ENCODE data around the gene UTS2R. TPM values are rescaled to one million over a fixed set of nuclear protein-coding genes. Genes with fewer than 3 reads are reported as not detected.

UTS2R gene
- total and polyA plus RNA-seq, 3 experiments from 2014 or later = not detected

DNA sequence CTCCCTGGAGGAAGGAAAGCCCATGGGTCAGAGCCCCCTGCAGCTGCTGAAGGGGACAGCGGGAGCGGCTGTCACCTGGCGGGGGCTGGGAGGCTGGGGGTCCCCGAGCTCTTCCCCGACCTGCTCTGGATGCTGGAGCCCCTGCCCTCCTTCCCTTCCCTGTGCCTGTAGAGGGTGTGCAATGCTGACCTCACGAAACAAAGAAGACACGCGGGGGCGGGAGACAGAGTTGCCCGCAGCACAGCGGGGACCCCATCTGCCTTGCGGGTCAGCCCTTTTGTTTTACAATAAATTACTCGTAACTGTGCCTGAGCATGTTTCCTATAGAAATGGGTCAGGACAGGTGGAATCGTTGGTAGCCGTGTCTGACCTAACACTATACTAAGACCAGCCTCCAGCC lies 44.3 kb upstream of the UTS2R start:
- peaks cover 0 to 7% (median 1%) of the 10 kb centered on the region in 3 donors for H3K4me1 Mint-ChIP-seq
- H3K9me3 Mint-ChIP-seq = no peaks in the 10 kb centered on the region
- H3K27ac ChIP-seq (ENCODE audit: low read depth, low read length) = no peak overlapping the region
- no peak for DNase-seq
- H3K27ac Mint-ChIP-seq = no peak overlapping the region
- ChIA-PET POLR2A (no interaction called here), CTCF (no interaction called here)
- no peak overlapping the region for H3K4me3 ChIP-seq (ENCODE audit: low read length)
- H3K36me3 ChIP-seq (ENCODE audit: insufficient read depth, low read length) = no peaks in the 10 kb centered on the region
- H3K4me3 Mint-ChIP-seq = no peak overlapping the region
- peaks cover 1% of the 10 kb centered on the region for H3K4me1 ChIP-seq (ENCODE audit: insufficient read depth, low read length)
- no peaks in the 10 kb centered on the region for H3K9me3 ChIP-seq (ENCODE audit: low read length)
- no peaks in the 10 kb centered on the region for H3K36me3 Mint-ChIP-seq
- peaks cover 0 to 4% of the 10 kb centered on the region in 2 donors for H3K27me3 Mint-ChIP-seq
- no peaks in the 10 kb centered on the region for H3K27me3 ChIP-seq (ENCODE audit: insufficient read depth, low read length, poor library complexity, severe bottlenecking)

GRCh38 chr17:82327757-82328140 lies 43.8 kb upstream of the UTS2R start:
- H3K27me3 ChIP-seq (ENCODE audit: insufficient read depth, low read length, poor library complexity, severe bottlenecking) = no peaks in the 10 kb centered on the region
- H3K36me3 ChIP-seq (ENCODE audit: insufficient read depth, low read length) = no peaks in the 10 kb centered on the region
- ChIA-PET CTCF (no interaction called here), POLR2A (no interaction called here)
- H3K4me3 ChIP-seq (ENCODE audit: low read length) = no peak overlapping the region
- DNase-seq = no peak
- H3K27me3 Mint-ChIP-seq = peaks cover 1 to 6% of the 10 kb centered on the region in 2 donors
- H3K36me3 Mint-ChIP-seq = no peaks in the 10 kb centered on the region
- H3K4me1 Mint-ChIP-seq = peaks cover 2 to 11% (median 2%) of the 10 kb centered on the region in 3 donors
- H3K9me3 Mint-ChIP-seq = no peaks in the 10 kb centered on the region
- H3K27ac ChIP-seq (ENCODE audit: low read depth, low read length) = no peak overlapping the region
- H3K9me3 ChIP-seq (ENCODE audit: low read length) = no peaks in the 10 kb centered on the region
- no peak overlapping the region for H3K4me3 Mint-ChIP-seq
- H3K4me1 ChIP-seq (ENCODE audit: insufficient read depth, low read length) = peaks cover 6% of the 10 kb centered on the region
- H3K27ac Mint-ChIP-seq = no peak overlapping the region

DNA sequence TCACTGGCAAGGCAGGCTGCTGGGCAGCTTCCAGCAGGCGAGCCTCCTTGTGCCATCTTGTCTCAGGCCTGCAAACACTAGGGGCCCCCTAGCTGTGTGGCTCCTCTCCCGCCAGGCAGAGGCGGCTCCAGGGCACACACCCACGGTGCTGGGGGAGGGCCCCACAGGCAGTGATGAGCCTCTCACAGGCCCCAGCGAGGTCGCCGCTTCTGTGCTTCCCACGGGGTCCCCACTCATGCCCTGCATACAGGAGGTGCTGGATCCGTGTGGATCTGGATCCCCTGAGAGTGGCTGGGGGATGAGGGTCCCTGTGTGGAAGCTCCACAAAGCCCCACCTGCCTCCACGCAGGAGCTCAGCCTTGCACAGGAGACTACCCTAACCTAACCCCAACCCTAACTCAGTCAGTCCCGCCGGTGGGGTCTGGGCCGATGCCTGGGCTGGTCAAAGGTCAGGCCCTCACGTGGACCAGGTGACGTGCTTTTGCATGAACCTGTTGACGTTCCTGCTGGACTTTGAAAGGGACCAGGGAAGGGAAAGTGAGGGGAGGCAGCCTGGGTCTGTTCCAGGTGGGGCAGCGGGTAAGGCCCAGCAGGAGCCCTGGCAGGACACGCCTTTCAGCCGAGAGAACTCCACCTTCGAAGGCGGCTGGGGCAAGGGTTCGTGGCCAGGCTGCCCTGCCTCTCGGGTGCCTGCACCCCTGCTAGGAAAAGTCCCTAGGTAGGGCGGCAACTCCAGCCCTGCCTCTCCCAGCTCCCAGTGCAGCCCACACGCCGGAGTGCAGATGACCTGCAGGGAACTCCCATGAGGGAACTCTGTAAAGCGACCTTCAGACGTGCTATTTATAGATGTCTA lies 43.2 kb upstream of the UTS2R start:
- Mint-ChIP-seq H3K4me1 (peaks cover 5 to 15% (median 5%) of the 10 kb centered on the region in 3 donors), H3K27ac (peak overlapping the region in 1 of 8 donors; percentile 60), H3K27me3 (peaks cover 5 to 9% of the 10 kb centered on the region in 2 donors), H3K9me3 (no peaks in the 10 kb centered on the region), H3K36me3 (no peaks in the 10 kb centered on the region), H3K4me3 (no peak overlapping the region)
- Histone ChIP-seq H3K27me3 (ENCODE audit: insufficient read depth, low read length, poor library complexity, severe bottlenecking) (no peaks in the 10 kb centered on the region), H3K36me3 (ENCODE audit: insufficient read depth, low read length) (no peaks in the 10 kb centered on the region), H3K9me3 (ENCODE audit: low read length) (no peaks in the 10 kb centered on the region), H3K4me3 (ENCODE audit: low read length) (no peak overlapping the region), H3K4me1 (ENCODE audit: insufficient read depth, low read length) (peaks cover 9% of the 10 kb centered on the region), H3K27ac (ENCODE audit: low read depth, low read length) (no peak overlapping the region)
- POLR2A ChIA-PET = no interaction called here
- CTCF ChIA-PET = no interaction called here
- peak in 1 of 5 donors; percentile 43 for DNase-seq

DNA sequence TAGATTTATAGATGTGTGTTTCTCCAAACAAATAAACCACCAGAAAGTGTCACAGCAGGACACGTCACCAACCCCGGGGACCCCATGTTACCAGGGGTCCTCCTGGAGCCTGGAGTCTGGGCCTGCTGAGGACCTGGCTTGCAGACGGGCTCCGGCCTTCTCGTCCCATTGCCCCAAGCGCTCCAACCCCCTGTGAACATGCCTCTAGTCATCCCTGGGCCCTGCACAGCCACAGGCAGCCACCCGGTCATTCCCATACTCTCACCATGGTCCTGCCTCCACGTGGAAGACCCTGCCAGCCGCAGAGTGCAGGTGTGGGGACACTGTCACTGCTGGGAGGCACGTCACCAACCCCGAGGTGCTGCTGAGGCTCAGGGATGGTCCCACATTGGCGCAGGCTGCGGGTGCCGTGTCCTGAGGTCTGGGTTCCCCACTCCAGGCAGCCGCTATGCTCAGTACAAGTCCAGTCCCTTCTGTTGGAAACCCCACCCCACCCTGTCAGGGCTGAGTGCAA lies 42.5 kb upstream of the UTS2R start:
- H3K4me3 ChIP-seq (ENCODE audit: low read length) = no peak overlapping the region
- Mint-ChIP-seq H3K36me3 (no peaks in the 10 kb centered on the region), H3K4me1 (peaks cover 5 to 15% (median 5%) of the 10 kb centered on the region in 3 donors), H3K9me3 (no peaks in the 10 kb centered on the region), H3K4me3 (no peak overlapping the region), H3K27ac (no peak overlapping the region), H3K27me3 (peaks cover 5 to 6% of the 10 kb centered on the region in 2 donors)
- DNase-seq = no peak
- CTCF ChIA-PET = no interaction called here
- POLR2A ChIA-PET = no interaction called here
- H3K36me3 ChIP-seq (ENCODE audit: insufficient read depth, low read length) = no peaks in the 10 kb centered on the region
- H3K4me1 ChIP-seq (ENCODE audit: insufficient read depth, low read length) = peaks cover 10% of the 10 kb centered on the region
- H3K27me3 ChIP-seq (ENCODE audit: insufficient read depth, low read length, poor library complexity, severe bottlenecking) = no peaks in the 10 kb centered on the region
- no peak overlapping the region for H3K27ac ChIP-seq (ENCODE audit: low read depth, low read length)
- no peaks in the 10 kb centered on the region for H3K9me3 ChIP-seq (ENCODE audit: low read length)

- POLR2A ChIA-PET = no interaction called here
- CTCF ChIA-PET = interaction anchor here (1.7 kb wide), 1 partner anchor 30 kb away, joined by 5 read pairs; no protein-coding TSS in a partner anchor
- H3K27ac ChIP-seq (ENCODE audit: low read depth, low read length) = no peak overlapping the region
Measured at GRCh38 chr17:82329683-82330321, 41.8 kb upstream of the UTS2R start.

DNA sequence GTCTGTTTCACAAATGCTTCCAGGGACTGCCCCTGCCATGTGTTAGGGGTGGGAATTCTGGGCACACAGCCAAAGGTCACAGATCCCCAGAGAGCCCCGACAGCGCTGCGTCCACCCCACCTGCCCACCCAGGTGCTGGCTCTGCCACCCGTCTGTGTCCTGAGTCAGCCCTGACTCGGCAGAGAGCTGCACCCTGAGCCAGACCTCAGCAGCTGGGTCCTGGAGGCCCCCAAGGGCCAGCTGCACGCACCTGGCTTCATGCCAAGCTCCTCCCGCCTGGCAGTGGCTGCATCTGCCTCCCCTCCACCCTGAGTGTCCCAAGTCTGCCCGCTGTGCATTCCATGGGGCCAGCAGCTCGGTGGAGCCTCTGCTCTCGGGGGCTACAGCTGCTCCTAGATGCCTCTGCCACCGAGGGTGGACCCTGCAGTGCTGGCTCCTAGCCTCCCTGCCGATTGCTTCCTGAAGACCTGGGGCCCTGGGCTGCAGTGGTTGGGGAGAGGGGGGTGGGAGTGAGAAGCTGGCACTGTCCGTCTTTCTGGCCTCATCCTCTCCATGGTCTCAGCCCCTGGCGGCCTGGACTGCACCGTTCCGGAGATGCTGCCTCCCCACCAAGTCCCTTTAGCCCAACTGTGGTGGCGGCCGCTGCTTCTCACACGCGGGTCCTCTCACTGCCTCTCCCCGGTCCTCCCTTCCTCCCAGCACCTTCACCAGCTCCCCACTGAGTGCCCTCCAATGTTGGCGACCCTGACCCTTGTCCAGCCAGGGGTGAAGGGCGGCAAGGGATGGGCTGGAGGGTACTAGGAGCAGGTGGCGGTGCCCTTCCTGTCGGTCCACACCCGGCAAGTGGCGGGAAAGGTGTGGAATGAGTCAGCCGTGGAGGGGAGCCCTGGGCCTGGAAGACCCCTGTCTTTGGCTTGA lies 41.0 kb upstream of the UTS2R start:
- H3K27me3 Mint-ChIP-seq = peaks cover 8% of the 10 kb centered on the region in 2 donors
- Histone ChIP-seq H3K4me3 (ENCODE audit: low read length) (no peak overlapping the region), H3K36me3 (ENCODE audit: insufficient read depth, low read length) (no peaks in the 10 kb centered on the region), H3K27me3 (ENCODE audit: insufficient read depth, low read length, poor library complexity, severe bottlenecking) (no peaks in the 10 kb centered on the region), H3K4me1 (ENCODE audit: insufficient read depth, low read length) (peaks cover 25% of the 10 kb centered on the region), H3K27ac (ENCODE audit: low read depth, low read length) (no peak overlapping the region), H3K9me3 (ENCODE audit: low read length) (no peaks in the 10 kb centered on the region)
- ChIA-PET CTCF (interaction anchor here (1.7 kb wide), 1 partner anchor 31 kb away, joined by 5 read pairs; no protein-coding TSS in a partner anchor), POLR2A (no interaction called here)
- no peaks in the 10 kb centered on the region for H3K9me3 Mint-ChIP-seq
- no peak for DNase-seq
- peak overlapping the region in 1 of 7 donors; percentile 82 for H3K4me3 Mint-ChIP-seq
- peaks cover 11 to 24% (median 18%) of the 10 kb centered on the region in 3 donors for H3K4me1 Mint-ChIP-seq
- peaks cover 0 to 2% (median 0%) of the 10 kb centered on the region in 3 donors for H3K36me3 Mint-ChIP-seq
- no peak overlapping the region for H3K27ac Mint-ChIP-seq

More at GRCh38 chr17:82329683-82330321, 41.8 kb upstream of the UTS2R start:
- Mint-ChIP-seq H3K4me1 (peaks cover 6 to 19% (median 11%) of the 10 kb centered on the region in 3 donors), H3K4me3 (no peak overlapping the region), H3K9me3 (no peaks in the 10 kb centered on the region), H3K27me3 (peaks cover 5 to 6% of the 10 kb centered on the region in 2 donors), H3K36me3 (no peaks in the 10 kb centered on the region), H3K27ac (no peak overlapping the region)
- DNase-seq = peak in 1 of 5 donors; percentile 47
- no peaks in the 10 kb centered on the region for H3K27me3 ChIP-seq (ENCODE audit: insufficient read depth, low read length, poor library complexity, severe bottlenecking)
- no peaks in the 10 kb centered on the region for H3K9me3 ChIP-seq (ENCODE audit: low read length)
- H3K4me1 ChIP-seq (ENCODE audit: insufficient read depth, low read length) = peaks cover 17% of the 10 kb centered on the region
- H3K36me3 ChIP-seq (ENCODE audit: insufficient read depth, low read length) = no peaks in the 10 kb centered on the region
- H3K4me3 ChIP-seq (ENCODE audit: low read length) = no peak overlapping the region

DNA sequence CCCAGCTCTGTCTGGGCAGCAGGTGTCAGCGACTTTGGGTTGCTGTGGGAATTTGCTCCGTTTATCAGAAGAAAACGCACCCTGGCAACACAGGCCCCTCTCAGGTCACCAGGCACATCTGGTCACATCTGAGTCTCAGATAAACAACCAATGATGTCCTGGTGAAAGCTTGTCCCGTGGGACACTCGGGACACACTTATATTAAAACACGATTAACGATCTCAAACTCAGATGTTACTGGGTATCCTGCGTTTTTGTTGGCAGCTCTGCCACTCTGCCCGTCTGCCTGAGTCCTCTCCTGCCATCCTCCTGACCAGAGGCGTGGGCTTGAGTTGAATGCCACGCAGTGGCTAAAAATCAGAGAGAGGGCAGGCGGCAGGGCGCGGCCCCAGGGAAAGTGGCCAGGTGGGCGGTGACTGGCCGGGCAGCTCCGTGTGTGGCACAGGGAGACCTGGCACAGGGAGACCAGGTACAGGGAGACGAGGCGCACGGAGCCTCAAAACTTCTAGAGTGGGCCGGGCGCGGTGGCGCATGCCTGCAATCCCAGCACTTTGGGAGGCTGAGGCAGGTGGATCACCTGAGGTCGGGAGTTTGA lies 40.1 kb upstream of the UTS2R start:
- peaks cover 0 to 2% (median 0%) of the 10 kb centered on the region in 3 donors for H3K36me3 Mint-ChIP-seq
- H3K4me3 Mint-ChIP-seq = peak overlapping the region in 5 of 7 donors; percentile 8 to 50 (median 31)
- H3K27ac Mint-ChIP-seq = peak overlapping the region in 1 of 8 donors; percentile 79
- peaks cover 13 to 27% (median 18%) of the 10 kb centered on the region in 3 donors for H3K4me1 Mint-ChIP-seq
- no peaks in the 10 kb centered on the region for H3K9me3 ChIP-seq (ENCODE audit: low read length)
- no peaks in the 10 kb centered on the region for H3K9me3 Mint-ChIP-seq
- CTCF ChIA-PET = interaction anchor here (1.7 kb wide), 1 partner anchor 31 kb away, joined by 5 read pairs; no protein-coding TSS in a partner anchor
- no peak overlapping the region for H3K27ac ChIP-seq (ENCODE audit: low read depth, low read length)
- peaks cover 25% of the 10 kb centered on the region for H3K4me1 ChIP-seq (ENCODE audit: insufficient read depth, low read length)
- H3K36me3 ChIP-seq (ENCODE audit: insufficient read depth, low read length) = no peaks in the 10 kb centered on the region
- H3K27me3 ChIP-seq (ENCODE audit: insufficient read depth, low read length, poor library complexity, severe bottlenecking) = no peaks in the 10 kb centered on the region
- H3K27me3 Mint-ChIP-seq = peaks cover 8% of the 10 kb centered on the region in 2 donors
- no peak for DNase-seq
- H3K4me3 ChIP-seq (ENCODE audit: low read length) = no peak overlapping the region
- POLR2A ChIA-PET = no interaction called here
